ENCODE results near the gene AIG1.
"Not testable (repeated sequence)": the region's sequence is repeated elsewhere in the genome, so short reads cannot be mapped to it uniquely, and the experiment has no call there.

DNA sequence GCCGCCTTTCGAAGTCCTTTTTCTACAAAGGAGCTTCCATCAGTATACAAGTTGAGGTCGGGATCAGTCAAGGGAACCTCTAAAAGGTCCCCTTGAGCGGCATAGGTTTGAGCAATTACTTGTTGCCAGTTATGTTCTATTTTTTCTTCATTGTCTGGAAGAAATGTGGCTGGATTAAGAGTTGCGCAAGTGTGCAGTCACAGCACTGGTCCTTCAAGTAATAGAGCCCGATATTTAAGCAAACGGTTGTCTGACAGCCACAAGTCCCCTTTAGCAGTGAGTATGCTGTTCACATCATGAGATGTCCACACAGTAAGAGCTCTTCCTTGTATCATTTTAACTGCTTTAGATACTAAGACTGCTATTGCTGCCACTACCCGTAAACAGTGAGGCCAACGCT lies 21.6 kb downstream of the AIG1 start:
- TF ChIP-seq EZH2 (IDR thresholded peaks at IDR 0.05; ENCODE audit: insufficient read depth, poor library complexity, severe bottlenecking); EZH2phosphoT487 (IDR thresholded peaks at IDR 0.05; ENCODE audit: insufficient read depth, low read depth): not testable (repeated sequence)

Data from GM23248 (cell line).